ENCODE results near the gene SLC25A21. TPM values are rescaled to one million over a fixed set of nuclear protein-coding genes. Genes with fewer than 3 reads are reported as not detected.

The SLC25A21 gene
- total and polyA plus RNA-seq, 2 of the 13 experiments (the other 11 are each of a cell fraction or from before 2014, with no cell fraction given), result 1.9 to 2.9 TPM

- TF ChIP-seq ZNF609 (CRISPR knock-in tag; IDR thresholded peaks at IDR 0.05; ENCODE audit: borderline replicate concordance) (no peak), ARID5B (CRISPR knock-in tag; IDR thresholded peaks at IDR 0.05) (peak; percentile 41; the same call in 1 of the 2 replicates), THAP11 (CRISPR knock-in tag; IDR thresholded peaks at IDR 0.05) (0 out of 2 replicates have a peak, but pooled peaks have one; percentile 36), HBP1 (CRISPR knock-in tag; IDR thresholded peaks at IDR 0.05; ENCODE audit: low read depth) (no peak), NKX3-1 (CRISPR knock-in tag; IDR thresholded peaks at IDR 0.05) (no peak; the same call in 1 of the 2 replicates), ZNF256 (CRISPR knock-in tag; conservative IDR thresholded peaks at IDR 0.05) (no peak), RXRB (CRISPR knock-in tag; IDR thresholded peaks at IDR 0.05; ENCODE audit: borderline replicate concordance) (0 out of 2 replicates have a peak, but pooled peaks have one; percentile 21), ZNF580 (CRISPR knock-in tag; IDR thresholded peaks at IDR 0.05; ENCODE audit: borderline replicate concordance, low read depth) (peak; percentile 60; the same call in 1 of the 2 replicates), DPF2 (CRISPR knock-in tag; IDR thresholded peaks at IDR 0.05; ENCODE audit: borderline replicate concordance, low read depth) (no peak), ZNF574 (CRISPR knock-in tag; IDR thresholded peaks at IDR 0.05) (peak; percentile 46; the same call in 1 of the 2 replicates), REXO4 (CRISPR knock-in tag; IDR thresholded peaks at IDR 0.05; ENCODE audit: borderline replicate concordance) (no peak), ZBTB21 (CRISPR knock-in tag; IDR thresholded peaks at IDR 0.05) (no peak), RFXANK (CRISPR knock-in tag; IDR thresholded peaks at IDR 0.05) (no peak), HMGA1 (CRISPR knock-in tag; conservative IDR thresholded peaks at IDR 0.05) (no peak)
Observed at GRCh38 chr14:36647824-36648753, 524.3 kb downstream of the SLC25A21 start (continued).
